ENCODE measurements around the gene RNF133.

Gene RNF133, protein sequence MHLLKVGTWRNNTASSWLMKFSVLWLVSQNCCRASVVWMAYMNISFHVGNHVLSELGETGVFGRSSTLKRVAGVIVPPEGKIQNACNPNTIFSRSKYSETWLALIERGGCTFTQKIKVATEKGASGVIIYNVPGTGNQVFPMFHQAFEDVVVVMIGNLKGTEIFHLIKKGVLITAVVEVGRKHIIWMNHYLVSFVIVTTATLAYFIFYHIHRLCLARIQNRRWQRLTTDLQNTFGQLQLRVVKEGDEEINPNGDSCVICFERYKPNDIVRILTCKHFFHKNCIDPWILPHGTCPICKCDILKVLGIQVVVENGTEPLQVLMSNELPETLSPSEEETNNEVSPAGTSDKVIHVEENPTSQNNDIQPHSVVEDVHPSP

GRCh38 chr7:122699017-122699416 lies at the start of gene RNF133:
RNF133 (minus strand) TSS chr7:122699117; CDS start chr7:122698918, 199 bp downstream.
- DNase-seq: no peak

DNA sequence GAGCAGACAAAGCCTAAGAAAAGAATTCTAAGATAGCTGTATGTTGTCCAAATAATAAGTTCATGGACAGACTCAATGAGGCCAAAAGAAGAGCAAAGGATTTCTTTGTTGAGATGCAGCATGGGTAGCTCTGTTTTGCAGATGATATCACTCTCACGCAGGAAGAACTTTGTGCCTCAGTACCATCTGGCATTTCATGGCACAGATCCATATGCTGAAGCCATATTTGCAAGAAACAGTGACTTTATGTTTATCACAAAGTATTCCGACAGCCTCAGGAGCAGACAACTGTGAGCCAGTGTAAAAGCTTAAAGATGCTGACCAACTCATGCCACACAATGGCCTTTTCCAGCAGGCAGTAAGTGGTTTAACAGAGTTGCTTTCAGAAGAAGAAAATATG lies 49.3 kb upstream of the RNF133 start:
- DNase-seq: no peak

- DNase-seq: no peak
Measured at GRCh38 chr7:122746948-122747347, 48.0 kb upstream of the RNF133 start.

DNA sequence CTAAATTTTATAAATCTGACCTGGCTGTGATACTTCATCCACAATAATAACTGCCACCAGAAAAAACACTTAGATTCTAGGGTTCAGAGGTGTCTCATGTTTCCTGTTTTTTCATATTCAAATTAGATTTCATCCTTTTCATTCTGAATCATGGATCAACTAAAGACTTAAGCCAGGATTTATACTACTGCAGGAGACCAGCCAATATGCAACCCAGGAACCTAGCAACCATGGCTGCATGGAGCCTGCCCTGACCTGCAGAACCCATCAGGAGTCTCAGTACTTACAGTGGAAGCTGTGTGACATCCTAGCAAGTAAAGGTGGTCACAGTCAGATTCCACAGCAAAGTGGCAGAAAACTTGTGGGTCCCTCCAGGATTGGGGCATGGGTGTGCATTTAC lies 44.3 kb upstream of the RNF133 start:
- DNase-seq: no peak

DNA sequence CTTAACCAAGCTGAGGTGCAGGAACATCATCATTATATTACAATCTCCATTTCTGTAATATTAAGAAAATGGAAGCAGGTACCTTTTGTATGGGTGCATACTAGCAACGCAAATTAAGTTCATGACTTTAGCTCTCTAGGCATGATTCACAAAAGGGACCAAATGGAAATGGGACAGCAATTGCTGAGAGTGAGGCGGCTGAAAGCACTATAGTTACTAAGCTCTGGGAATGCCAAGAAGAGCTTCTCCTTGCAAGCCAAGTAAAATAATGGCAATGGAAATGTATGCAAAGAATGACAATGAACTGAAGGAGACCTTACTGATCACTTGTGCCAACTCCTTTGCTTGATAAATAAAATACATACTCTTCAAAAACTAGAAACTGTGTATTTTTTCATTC lies 40.0 kb upstream of the RNF133 start:
- no peak for DNase-seq

DNA sequence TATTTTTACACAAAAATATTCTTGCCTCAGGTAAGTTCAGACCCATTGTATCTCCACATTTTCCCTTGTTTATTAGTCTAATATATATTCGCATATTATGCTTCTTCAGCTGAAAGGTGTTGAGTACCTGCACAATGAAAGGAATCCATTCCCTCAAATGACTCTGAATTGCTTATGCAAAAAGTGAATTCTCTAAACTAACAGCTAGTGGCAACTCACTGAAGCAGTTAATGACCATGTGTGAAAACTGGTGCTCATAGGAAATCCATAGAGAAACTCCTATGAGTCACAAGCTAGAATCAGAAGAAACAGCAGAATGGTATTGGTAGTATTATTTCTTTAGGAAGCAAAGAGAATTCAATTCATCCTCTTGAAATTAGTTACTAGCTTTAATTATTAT lies 37.3 kb upstream of the RNF133 start:
- DNase-seq: no peak

DNA sequence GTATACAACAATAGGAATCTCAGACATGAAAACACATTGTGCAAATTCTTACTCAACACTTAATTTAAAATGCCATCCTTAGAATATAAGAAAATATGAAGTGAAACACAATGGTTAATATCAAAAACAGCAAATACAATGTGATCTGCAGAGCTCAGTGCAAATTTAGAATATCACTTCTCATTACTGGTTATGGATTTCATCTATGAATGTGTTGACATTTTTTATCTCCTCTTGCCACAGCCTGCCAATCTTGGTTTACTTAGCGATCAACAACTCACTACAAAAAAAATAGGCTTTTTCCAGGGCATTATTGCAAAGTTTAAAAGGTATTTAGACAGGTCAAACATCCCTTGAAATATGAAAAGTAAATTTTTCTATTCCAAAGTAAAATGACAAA lies 28.8 kb upstream of the RNF133 start:
- no peak for DNase-seq

- no peak for DNase-seq
Measured at GRCh38 chr7:122727354-122727753, 28.4 kb upstream of the RNF133 start.

DNA sequence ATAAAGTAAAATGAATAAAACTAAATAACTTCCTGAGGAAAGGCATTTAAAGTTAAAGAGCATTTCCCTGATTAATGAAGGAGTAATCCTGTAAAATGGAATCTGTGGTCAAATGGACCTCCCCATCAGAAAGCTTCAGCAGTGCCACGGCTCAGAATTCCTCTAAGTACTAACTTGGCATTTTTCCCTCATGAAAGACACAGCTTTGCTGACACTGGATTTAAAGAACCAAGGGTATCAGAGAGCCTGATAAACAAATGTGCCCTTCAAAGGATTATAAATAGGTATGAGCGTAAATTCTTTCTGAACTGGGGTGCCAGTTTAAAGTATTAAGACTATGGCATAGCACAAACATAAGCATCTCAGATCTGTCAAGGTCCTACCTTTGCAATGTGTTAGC lies 28.0 kb upstream of the RNF133 start:
- no peak for DNase-seq

GRCh38 chr7:122724366-122724765 lies 25.4 kb upstream of the RNF133 start:
- no peak for DNase-seq

- DNase-seq: no peak
Measured at GRCh38 chr7:122719010-122719578, 20.2 kb upstream of the RNF133 start.

GRCh38 chr7:122717356-122718089 lies 18.6 kb upstream of the RNF133 start:
- no peak for DNase-seq

DNA sequence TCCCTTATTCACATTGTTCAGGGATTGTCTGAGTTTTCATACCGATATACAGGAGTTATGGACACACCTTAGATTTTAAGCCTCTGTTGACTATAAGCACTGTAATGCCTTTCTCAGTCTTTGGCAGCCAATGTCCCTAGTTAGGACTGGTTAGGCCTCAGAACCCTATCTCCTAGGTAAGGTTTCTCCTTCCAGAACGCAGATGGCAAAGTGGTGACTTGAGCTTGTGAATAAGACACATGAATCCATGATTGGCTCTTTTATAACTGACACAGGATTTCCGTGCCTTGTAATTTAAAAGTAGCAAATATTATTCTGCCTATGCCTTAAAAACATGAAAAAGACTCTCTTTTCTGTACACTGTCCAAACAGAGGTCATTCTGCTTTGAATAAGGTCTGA lies 16.3 kb upstream of the RNF133 start:
- no peak for DNase-seq

- no peak for DNase-seq
Measured at GRCh38 chr7:122710916-122711315, 12.0 kb upstream of the RNF133 start.

GRCh38 chr7:122709930-122710646 lies 11.2 kb upstream of the RNF133 start:
- DNase-seq: no peak

DNA sequence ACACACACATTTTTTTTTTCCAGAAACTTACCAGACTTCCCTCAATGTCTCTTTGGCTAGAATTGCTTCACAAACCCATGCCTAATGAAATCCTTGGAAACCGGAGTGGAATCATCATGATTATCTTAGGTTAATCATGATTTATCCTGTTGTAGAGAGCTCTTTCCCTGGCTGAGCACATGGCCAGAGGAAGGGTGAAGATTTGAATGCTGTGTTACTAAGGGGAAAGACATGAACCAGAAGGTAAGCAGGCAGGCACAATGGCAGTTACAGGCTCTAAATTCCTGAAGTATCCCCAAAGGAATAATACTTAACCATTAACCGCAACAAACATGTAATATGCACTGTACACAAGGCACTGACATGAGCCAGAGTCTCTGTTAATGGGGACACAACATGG lies 7.9 kb upstream of the RNF133 start:
- no peak for DNase-seq

DNA sequence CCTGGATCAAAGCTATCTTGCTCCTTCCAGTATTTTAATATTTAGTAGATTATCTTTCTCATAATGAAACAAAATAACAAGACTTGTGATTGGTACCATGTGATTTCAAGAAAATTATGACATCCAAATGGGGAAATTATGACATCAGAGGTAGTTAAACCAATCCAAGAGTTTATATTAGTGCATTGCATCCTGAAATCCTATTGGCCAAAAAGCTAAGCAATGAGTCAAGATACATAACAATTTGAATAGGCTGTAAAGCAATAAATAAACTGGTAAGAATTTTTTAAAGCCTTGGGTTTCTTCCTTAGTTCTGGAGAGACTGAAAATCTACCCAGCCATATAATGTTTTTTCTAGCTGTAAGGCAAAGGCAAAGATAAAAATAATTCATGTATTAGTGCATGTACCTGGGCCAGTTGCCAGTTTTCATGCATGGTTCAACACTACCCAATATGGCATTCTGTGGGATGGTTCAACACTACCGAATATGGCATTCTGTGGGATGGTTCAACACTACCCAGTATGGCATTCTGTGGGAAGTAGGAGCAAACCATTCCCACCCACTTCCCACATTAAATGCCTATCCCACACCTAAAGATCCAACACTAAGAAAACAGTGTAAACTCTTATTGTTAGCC lies 4.1 kb upstream of the RNF133 start, which contains the start of gene RNF148:
Gene RNF148 (minus strand): TSS at position 51 of the 639 bp plus-strand sequence. CDS start 172 bp downstream, outside the sequence.
- DNase-seq: no peak

GRCh38 chr7:122695816-122696215 lies 3.1 kb downstream of the RNF133 start:
- no peak for DNase-seq

DNA sequence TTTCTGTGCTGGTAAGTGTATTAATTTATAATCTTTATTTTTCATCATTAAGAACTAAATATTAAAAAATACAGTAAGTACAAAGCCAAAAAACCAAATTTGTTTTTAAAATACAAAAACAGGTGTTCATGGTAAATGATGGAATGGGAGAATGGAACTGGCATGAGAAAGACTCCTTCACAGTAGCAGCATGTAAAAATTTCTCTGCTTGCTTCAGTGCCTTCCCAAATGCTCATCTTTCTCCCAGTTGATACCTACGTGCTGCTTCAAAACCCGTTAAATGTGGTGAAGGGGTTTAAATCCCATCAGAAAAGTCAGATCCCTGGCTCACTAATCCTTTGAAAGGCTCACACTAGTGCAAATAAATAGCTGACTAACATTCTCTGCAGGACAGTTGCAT lies 4.2 kb downstream of the RNF133 start:
- DNase-seq: no peak

GRCh38 chr7:122692769-122693309 lies 6.1 kb downstream of the RNF133 start:
- no peak for DNase-seq

GRCh38 chr7:122691569-122692235 lies 7.2 kb downstream of the RNF133 start:
- no peak for DNase-seq

All from HCEC 1CT (cell line).